Thyroid gland (tissue), 4 donors: ENCODE results near the gene SERF2.

ENCODE experiments used
- POLR2A ChIP-seq, 2 donors: fragments of 450-650 bp; IDR thresholded peaks; one replicate each; pipeline ENCODE4 v1.6.1; 2017; ENCODE audit warnings: antibody characterized with exemption in 2 of 2, mild to moderate bottlenecking in 2 of 2, moderate library complexity in 1 of 2
- TF ChIP-seq, protein P1 (sequence below), 6 experiments: fragments of 200-600 bp in 3 of 6; fragments of 450-650 bp in 3 of 6; sonication (generic) in 3 of 6; IDR thresholded peaks; one replicate each; pipeline ENCODE4 v1.5.1; 2016 to 2019; ENCODE audit warnings: antibody characterized with exemption in 6 of 6, mild to moderate bottlenecking in 2 of 6, inconsistent platforms in 1 of 6, moderate library complexity in 1 of 6

DNA sequence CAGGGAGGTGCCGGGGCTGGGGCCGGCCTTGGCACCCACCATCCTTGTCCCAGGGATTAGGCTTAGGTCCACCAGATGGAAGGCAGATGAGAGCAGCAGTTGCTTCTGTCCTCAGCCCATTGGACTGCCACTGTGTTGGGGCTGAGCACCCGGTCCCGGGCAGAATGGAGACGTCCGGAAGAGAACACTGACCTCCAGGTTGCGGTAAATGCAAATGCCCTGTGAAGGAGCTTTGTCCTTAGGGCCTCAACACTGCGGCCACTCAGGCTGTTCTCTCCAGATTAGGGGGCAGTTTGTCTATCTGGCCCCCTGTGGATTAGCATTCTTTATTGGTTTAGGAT lies 7.8 kb downstream of the SERF2 start, which contains the start of gene SERINC4:
- TF ChIP-seq POLR2A (IDR thresholded peaks at IDR 0.05) = no peak
- TF ChIP-seq, protein P1, sequence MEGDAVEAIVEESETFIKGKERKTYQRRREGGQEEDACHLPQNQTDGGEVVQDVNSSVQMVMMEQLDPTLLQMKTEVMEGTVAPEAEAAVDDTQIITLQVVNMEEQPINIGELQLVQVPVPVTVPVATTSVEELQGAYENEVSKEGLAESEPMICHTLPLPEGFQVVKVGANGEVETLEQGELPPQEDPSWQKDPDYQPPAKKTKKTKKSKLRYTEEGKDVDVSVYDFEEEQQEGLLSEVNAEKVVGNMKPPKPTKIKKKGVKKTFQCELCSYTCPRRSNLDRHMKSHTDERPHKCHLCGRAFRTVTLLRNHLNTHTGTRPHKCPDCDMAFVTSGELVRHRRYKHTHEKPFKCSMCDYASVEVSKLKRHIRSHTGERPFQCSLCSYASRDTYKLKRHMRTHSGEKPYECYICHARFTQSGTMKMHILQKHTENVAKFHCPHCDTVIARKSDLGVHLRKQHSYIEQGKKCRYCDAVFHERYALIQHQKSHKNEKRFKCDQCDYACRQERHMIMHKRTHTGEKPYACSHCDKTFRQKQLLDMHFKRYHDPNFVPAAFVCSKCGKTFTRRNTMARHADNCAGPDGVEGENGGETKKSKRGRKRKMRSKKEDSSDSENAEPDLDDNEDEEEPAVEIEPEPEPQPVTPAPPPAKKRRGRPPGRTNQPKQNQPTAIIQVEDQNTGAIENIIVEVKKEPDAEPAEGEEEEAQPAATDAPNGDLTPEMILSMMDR (IDR thresholded peaks at IDR 0.05) = no peak
